Stimulated activated memory B cell treated with anti-CD40 and anti-IgM and Interleukin-4, amounts not matched to agents 10 μg/mL and 1 μg/mL and 100 μg/mL, for 72 hours (primary cell): ENCODE results near the gene TCP11L2.
A peak's percentile ranks its signal among the peaks of the same experiment; 100 is the strongest.

Source experiments
- ATAC-seq: fragments of 150-1000 bp; cut with Tn5 transposase; 2 replicates; pipeline ENCODE4 v1.10.0; 2021
- H3K27ac Mint-ChIP-seq: one replicate; pipeline ENCODE4 v1.8.0; 2022; ENCODE audit warnings: mild to moderate bottlenecking, mixed read lengths
- H3K27me3 Mint-ChIP-seq: one replicate; pipeline ENCODE4 v1.8.0; 2022; ENCODE audit warnings: mixed read lengths
- H3K36me3 Mint-ChIP-seq: one replicate; pipeline ENCODE4 v1.8.0; 2022; ENCODE audit warnings: mixed read lengths
- H3K4me1 Mint-ChIP-seq: one replicate; pipeline ENCODE4 v1.8.0; 2022; ENCODE audit warnings: mixed read lengths
- H3K4me3 Mint-ChIP-seq: one replicate; pipeline ENCODE4 v1.8.0; 2022; ENCODE audit warnings: mild to moderate bottlenecking, moderate library complexity, mixed read lengths
- H3K9me3 Mint-ChIP-seq: one replicate; pipeline ENCODE4 v1.8.0; 2022; ENCODE audit warnings: mixed read lengths

The TCP11L2 gene

GRCh38 chr12:106341086-106341877 is 38.7 kb downstream of the TCP11L2 start:
- no peak for ATAC-seq

GRCh38 chr12:106342397-106343213 is 40.1 kb downstream of the TCP11L2 start:
- no peak overlapping the region for H3K4me3 Mint-ChIP-seq
- H3K27me3 Mint-ChIP-seq, result no peaks in the 10 kb centered on the region
- H3K9me3 Mint-ChIP-seq, result no peaks in the 10 kb centered on the region
- peaks cover 69% of the 10 kb centered on the region for H3K36me3 Mint-ChIP-seq
- H3K4me1 Mint-ChIP-seq, result no peaks in the 10 kb centered on the region
- H3K27ac Mint-ChIP-seq, result no peak overlapping the region
- ATAC-seq, result no peak

More at GRCh38 chr12:106341086-106341877, 38.7 kb downstream of the TCP11L2 start:
- Mint-ChIP-seq H3K27ac (no peak overlapping the region), H3K4me3 (no peak overlapping the region), H3K36me3 (peaks cover 73% of the 10 kb centered on the region), H3K9me3 (no peaks in the 10 kb centered on the region), H3K27me3 (no peaks in the 10 kb centered on the region), H3K4me1 (no peaks in the 10 kb centered on the region)

- H3K9me3 Mint-ChIP-seq, result no peaks in the 10 kb centered on the region
- no peak overlapping the region for H3K27ac Mint-ChIP-seq
- H3K4me1 Mint-ChIP-seq, result no peaks in the 10 kb centered on the region
- no peak for ATAC-seq
- H3K27me3 Mint-ChIP-seq, result no peaks in the 10 kb centered on the region
- H3K36me3 Mint-ChIP-seq, result peaks cover 67% of the 10 kb centered on the region
- H3K4me3 Mint-ChIP-seq, result no peak overlapping the region
These were observed 40.6 kb downstream of the TCP11L2 start for GRCh38 chr12:106343214-106343528.

GRCh38 chr12:106344131-106344530 is 41.6 kb downstream of the TCP11L2 start:
- no peak for ATAC-seq
- no peaks in the 10 kb centered on the region for H3K4me1 Mint-ChIP-seq
- peaks cover 64% of the 10 kb centered on the region for H3K36me3 Mint-ChIP-seq
- H3K27ac Mint-ChIP-seq, result peak overlapping the region; percentile 37
- no peak overlapping the region for H3K4me3 Mint-ChIP-seq
- H3K27me3 Mint-ChIP-seq, result no peaks in the 10 kb centered on the region
- H3K9me3 Mint-ChIP-seq, result no peaks in the 10 kb centered on the region

GRCh38 chr12:106345746-106346145 is 43.2 kb downstream of the TCP11L2 start:
- no peak for ATAC-seq
- Mint-ChIP-seq H3K36me3 (peaks cover 50% of the 10 kb centered on the region), H3K9me3 (no peaks in the 10 kb centered on the region), H3K4me3 (no peak overlapping the region), H3K27me3 (no peaks in the 10 kb centered on the region), H3K27ac (no peak overlapping the region), H3K4me1 (no peaks in the 10 kb centered on the region)

GRCh38 chr12:106348411-106348810 is 45.9 kb downstream of the TCP11L2 start:
- ATAC-seq, result no peak
- Mint-ChIP-seq H3K27ac (no peak overlapping the region), H3K4me3 (no peak overlapping the region), H3K9me3 (no peaks in the 10 kb centered on the region), H3K36me3 (peaks cover 29% of the 10 kb centered on the region), H3K27me3 (no peaks in the 10 kb centered on the region), H3K4me1 (no peaks in the 10 kb centered on the region)

- Mint-ChIP-seq H3K27me3 (no peaks in the 10 kb centered on the region), H3K36me3 (peaks cover 6% of the 10 kb centered on the region), H3K27ac (no peak overlapping the region), H3K4me3 (no peak overlapping the region), H3K9me3 (no peaks in the 10 kb centered on the region), H3K4me1 (peaks cover 8% of the 10 kb centered on the region)
- no peak for ATAC-seq
These were observed 50.6 kb downstream of the TCP11L2 start for GRCh38 chr12:106353175-106353574.

- no peaks in the 10 kb centered on the region for H3K27me3 Mint-ChIP-seq
- peaks cover 15% of the 10 kb centered on the region for H3K4me1 Mint-ChIP-seq
- ATAC-seq, result peak; percentile 97
- peak within 1 kb of the TSS; percentile 92 for H3K4me3 Mint-ChIP-seq
- H3K9me3 Mint-ChIP-seq, result no peaks in the 10 kb centered on the region
- peak within 1 kb of the TSS; percentile 93 for H3K27ac Mint-ChIP-seq
- H3K36me3 Mint-ChIP-seq, result no peaks in the 10 kb centered on the region
These were observed 55.2 kb downstream of the TCP11L2 start, which contains the start of gene POLR3B for GRCh38 chr12:106357549-106358395. Gene POLR3B (plus strand): TSS chr12:106357748. CDS start chr12:106357880, 132 bp downstream.

- Mint-ChIP-seq H3K36me3 (no peaks in the 10 kb centered on the region), H3K27me3 (no peaks in the 10 kb centered on the region), H3K9me3 (no peaks in the 10 kb centered on the region), H3K4me1 (peaks cover 15% of the 10 kb centered on the region), H3K4me3 (peak overlapping the region; percentile 92), H3K27ac (peak overlapping the region; percentile 93)
- no peak for ATAC-seq
These were observed 56.1 kb downstream of the TCP11L2 start for GRCh38 chr12:106358396-106359241.

GRCh38 chr12:106359646-106360399 is 57.3 kb downstream of the TCP11L2 start:
- H3K36me3 Mint-ChIP-seq, result peaks cover 11% of the 10 kb centered on the region

GRCh38 chr12:106360400-106360994 is 58.0 kb downstream of the TCP11L2 start:
- no peaks in the 10 kb centered on the region for H3K27me3 Mint-ChIP-seq
- no peaks in the 10 kb centered on the region for H3K9me3 Mint-ChIP-seq
- peaks cover 15% of the 10 kb centered on the region for H3K4me1 Mint-ChIP-seq
- H3K27ac Mint-ChIP-seq, result no peak overlapping the region
- ATAC-seq, result no peak
- no peak overlapping the region for H3K4me3 Mint-ChIP-seq
- peaks cover 16% of the 10 kb centered on the region for H3K36me3 Mint-ChIP-seq

More at GRCh38 chr12:106359646-106360399, 57.3 kb downstream of the TCP11L2 start:
- H3K4me3 Mint-ChIP-seq, result no peak overlapping the region
- no peaks in the 10 kb centered on the region for H3K27me3 Mint-ChIP-seq
- ATAC-seq, result no peak
- peaks cover 15% of the 10 kb centered on the region for H3K4me1 Mint-ChIP-seq
- H3K9me3 Mint-ChIP-seq, result no peaks in the 10 kb centered on the region
- no peak overlapping the region for H3K27ac Mint-ChIP-seq

- Mint-ChIP-seq H3K36me3 (peaks cover 22% of the 10 kb centered on the region), H3K4me3 (no peak overlapping the region), H3K27ac (no peak overlapping the region), H3K27me3 (no peaks in the 10 kb centered on the region), H3K4me1 (peaks cover 8% of the 10 kb centered on the region), H3K9me3 (no peaks in the 10 kb centered on the region)
- no peak for ATAC-seq
These were observed 60.4 kb downstream of the TCP11L2 start for GRCh38 chr12:106362971-106363370.

GRCh38 chr12:106364261-106364660 is 61.7 kb downstream of the TCP11L2 start:
- Mint-ChIP-seq H3K4me1 (no peaks in the 10 kb centered on the region), H3K27me3 (no peaks in the 10 kb centered on the region), H3K9me3 (no peaks in the 10 kb centered on the region), H3K36me3 (peaks cover 31% of the 10 kb centered on the region), H3K4me3 (no peak overlapping the region), H3K27ac (no peak overlapping the region)
- ATAC-seq, result no peak
